ENCODE data around the gene PSTPIP1.
A peak's percentile ranks its signal among the peaks of the same experiment; 100 is the strongest.

PSTPIP1 gene

DNA sequence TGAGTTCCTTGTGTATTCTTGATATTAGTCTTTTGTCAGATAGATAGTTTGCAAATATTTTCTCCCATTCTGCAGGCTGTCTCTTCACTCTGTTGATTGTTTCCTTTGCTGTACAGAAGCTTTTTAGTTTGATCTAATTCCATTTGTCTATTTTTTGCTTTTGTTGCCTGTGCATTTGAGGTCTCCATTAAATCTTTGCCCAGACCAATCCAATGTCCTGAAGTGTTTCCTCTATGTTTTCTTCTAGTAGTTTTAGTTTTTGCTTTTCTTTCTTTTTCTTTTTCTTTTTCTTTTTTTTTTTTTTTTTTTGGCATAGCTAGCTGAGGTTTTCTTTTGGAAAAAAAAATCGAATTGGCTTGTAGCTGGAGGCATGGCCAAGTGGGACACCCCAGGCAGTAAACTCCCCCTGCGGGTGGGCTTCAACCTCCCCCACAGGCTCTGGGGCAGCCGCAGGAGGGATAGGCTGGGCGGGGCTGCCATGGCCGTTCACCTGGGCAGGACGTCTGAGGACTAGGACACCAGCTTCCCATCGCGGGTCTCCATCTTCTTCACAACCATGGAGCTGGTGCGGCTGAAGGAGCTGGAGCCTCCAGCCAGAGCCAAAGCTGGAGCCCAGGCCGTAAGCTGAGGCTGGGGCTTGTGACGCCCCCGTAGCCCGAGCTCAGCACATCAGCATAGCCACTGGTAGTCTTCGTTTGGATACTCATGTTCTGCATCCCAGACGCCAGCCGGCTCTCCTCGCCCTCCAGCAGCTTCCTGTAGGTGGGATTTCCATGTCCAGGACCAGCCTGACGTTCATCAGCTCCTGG is 16.2 kb upstream of the PSTPIP1 start:
- DNase-seq (ENCODE audit: low read depth in 1 of 2, low spot score in 1 of 2) = no peak

DNA sequence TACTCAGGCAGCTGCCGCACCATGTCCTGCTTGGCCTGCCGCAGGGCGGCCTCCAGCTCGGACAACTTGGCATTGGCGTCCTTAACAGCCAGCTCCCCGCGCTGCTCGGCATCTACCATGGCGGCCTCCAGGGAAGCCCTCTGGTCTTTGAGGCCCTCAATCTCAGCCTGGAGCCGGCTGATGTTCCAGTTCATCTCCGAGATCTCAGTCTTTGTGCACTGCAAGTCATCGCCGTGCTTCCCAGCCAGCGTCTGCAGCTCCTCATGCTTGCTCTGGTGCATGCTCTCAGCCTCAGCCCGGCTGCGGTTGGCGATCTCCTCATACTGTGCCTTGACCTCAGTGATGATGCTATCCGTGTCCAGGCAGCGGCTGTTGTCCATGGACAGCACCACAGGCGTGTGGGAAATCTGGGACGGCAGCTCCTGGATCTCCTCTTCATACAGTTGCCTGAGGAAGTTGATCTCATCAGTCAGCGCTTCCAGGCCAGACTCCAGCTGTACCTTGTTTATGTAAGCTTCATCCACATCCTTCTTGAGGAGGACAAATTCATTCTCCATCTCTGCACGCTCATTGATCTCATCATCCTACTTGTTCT is 15.5 kb upstream of the PSTPIP1 start:
- no peak for DNase-seq (ENCODE audit: low read depth in 1 of 2, low spot score in 1 of 2)

DNA sequence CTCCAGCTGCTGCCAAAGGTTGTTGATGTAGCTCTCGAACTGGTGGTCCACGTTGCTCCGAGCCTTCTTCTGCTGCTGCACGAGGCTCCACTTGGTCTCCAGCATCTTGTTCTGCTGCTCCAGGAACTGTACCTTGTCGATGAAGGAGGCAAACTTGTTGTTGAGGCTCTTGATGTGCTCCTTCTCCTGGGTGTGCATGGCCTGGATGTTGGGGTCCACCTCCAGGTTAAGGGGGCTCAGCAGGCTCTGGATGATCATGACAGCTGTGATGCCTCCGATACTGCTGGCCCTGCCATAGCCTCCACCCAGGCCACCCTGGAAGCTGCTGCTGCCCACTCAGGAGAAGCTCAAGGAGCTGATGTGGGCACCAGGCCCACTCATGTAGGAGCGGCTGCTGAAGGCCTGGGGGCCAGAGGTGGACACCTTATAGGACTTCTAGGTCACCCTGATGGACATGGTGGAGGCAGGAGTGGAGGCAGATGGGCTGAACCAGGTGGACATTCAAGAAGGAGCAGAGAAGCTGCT is 14.9 kb upstream of the PSTPIP1 start:
- no peak for DNase-seq (ENCODE audit: low read depth in 1 of 2, low spot score in 1 of 2)

DNA sequence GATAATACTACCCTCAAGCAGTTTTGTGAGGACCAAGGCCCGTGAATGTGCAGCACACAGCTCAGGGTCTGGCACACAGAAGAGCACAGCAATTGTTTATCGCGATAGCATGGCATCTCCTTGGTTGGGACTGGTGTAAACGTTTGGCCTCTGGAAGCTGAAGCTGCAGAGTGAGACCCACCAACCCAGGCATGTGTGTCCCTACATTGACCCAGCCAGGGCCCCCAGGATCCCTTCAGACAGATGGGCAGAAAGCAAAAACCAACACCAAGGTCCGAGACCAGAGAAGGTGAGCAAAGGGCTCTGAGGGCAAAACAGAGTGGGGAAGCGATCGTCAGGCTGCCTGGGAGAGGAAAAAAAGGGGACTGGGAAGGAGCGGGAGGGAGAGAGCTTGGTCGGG is 12.6 kb upstream of the PSTPIP1 start:
- no peak for DNase-seq (ENCODE audit: low read depth in 1 of 2, low spot score in 1 of 2)

DNA sequence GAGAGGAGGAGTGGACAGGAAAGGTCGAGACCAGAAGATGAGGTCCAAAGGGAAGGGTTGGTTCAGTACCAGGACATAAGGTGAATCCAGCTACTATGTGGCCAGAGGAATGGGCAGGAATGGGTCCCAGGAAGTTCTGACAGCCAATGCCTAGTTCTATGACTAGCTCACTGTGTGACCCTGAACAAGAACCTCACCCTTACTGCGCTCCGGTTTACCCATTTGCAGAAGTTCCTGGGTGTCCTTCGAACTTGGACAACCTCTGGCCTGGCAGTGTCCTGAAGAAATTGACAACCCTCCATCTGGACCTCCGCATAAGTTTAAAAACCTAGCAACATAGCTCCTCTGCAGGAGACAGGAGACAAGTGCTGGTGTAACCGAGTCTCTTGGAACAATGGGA is 12.2 kb upstream of the PSTPIP1 start:
- no peak for DNase-seq (ENCODE audit: low read depth in 1 of 2, low spot score in 1 of 2)

DNA sequence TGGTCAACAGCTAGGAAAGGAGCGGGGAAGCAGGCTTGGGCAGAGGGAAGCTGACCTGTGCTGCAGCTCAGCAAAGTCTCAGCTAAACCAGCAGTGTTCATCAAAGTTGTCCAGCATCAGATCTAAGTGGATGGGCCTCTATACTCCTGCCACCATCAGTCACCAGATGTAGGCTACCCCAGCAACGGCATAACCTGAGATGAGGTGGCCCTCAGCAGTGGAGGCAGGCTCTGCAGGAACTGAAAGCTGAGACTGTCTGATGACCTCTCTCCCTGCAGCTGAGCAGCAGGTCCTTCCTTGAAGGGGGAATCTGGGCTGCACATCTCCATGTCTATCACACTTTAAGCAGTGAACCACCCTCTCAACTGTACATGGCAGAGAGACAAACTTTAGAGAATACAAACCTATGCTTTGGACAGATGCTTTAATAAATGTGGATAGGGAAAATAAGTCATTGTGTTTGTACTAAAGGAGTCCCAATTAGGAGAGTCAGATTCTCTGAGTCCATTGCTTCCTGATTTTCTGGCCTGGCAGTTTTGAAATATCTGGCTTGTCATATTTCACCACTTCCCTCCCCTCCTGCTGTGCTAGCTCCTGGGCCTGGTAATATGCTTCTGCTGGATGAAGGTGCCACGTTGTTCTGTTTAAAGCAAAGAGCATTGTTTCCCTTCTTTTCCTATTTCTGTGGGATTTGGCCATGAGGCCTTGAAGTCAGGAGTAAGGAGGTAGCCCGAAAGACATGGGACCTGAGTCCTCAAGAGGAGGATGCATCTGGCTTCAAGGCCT is 11.1 kb upstream of the PSTPIP1 start:
- no peak for DNase-seq (ENCODE audit: low read depth in 1 of 2, low spot score in 1 of 2)

DNA sequence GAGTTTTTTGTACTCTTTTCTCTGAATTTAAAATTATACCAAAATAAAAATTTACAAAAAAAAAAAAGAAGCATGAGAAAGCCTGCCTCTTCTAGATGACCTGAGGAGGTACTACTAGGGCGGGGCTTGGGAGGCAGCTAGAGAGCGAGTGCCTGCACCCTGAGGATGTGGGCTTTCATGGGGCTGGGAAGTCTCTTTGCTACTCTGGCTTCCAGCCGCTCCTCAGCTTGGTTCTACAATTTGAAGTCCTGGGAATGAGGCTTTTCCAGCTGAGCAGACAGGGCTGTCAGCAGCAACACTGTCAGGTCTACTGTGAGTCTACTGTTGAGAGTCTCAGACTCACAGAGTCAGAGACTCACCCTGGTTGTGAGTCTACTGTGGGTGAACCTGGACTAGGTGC is 8.2 kb upstream of the PSTPIP1 start:
- no peak for DNase-seq (ENCODE audit: low read depth in 1 of 2, low spot score in 1 of 2)

DNA sequence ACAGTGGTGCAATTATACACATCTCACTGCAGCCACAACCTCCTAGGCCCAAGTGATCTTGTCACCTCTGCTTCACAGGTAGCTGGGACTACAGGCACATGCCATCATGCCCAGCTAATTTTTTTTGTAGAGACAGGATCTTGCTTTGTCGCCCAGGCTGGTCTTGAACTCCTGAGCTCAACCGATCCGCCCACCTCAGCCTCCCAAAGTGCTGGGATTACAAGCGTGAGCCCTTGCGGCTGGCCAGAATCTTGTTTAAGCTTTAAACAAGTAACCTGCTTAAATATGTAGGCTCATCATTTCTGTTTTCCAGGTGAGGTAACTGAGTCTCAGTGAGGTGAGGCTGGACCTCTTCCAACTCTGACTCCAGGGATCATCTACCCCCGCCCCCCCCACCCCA is 7.7 kb upstream of the PSTPIP1 start:
- DNase-seq (ENCODE audit: low read depth in 1 of 2, low spot score in 1 of 2) = no peak

DNA sequence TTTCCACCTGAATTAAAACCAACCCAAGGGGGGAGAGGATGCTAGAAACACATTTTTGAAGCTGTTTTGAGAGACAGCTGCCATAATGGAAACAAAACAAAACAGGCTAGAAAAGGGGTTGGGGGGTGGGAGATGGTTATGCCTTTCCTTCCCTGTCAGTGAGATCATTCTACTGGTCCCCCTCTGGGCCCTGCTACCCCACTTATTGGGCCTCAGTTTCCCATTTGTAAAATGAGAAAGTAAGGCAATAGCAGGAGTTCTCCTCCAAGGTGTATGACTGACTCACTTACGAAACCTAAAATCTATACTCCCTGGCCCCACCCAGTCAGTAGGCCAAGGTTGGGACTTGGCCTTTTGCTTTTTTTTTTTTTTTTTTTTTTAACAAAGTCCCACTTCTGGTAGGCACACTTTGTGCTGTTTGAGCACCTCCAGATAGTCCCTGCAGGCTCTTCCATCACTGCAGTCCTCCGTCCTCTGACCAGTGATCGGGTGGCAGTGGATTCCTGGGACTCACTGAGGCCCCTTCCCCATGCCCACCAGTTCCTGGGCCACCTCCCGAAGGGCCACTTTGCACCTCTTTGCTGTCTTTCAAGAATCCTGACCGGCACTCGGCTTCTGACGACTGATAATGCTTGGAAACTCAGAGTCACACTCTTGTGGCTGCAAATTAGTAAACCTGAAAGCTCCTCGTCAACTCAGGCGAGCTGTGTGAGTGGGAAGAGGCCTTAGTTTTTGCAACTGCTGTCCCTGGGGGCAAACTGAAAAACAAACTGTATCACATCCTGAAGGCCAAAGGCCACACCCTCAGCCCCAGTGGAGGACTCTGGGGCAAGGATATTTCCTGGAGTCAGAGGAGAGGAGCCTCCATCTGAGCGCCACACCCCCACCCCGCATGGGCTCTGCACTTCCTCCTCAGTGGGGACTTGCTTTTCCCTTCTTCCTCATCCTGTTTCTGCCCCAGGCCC is 6.7 kb upstream of the PSTPIP1 start:
- DNase-seq (ENCODE audit: low read depth in 1 of 2, low spot score in 1 of 2) = no peak

DNA sequence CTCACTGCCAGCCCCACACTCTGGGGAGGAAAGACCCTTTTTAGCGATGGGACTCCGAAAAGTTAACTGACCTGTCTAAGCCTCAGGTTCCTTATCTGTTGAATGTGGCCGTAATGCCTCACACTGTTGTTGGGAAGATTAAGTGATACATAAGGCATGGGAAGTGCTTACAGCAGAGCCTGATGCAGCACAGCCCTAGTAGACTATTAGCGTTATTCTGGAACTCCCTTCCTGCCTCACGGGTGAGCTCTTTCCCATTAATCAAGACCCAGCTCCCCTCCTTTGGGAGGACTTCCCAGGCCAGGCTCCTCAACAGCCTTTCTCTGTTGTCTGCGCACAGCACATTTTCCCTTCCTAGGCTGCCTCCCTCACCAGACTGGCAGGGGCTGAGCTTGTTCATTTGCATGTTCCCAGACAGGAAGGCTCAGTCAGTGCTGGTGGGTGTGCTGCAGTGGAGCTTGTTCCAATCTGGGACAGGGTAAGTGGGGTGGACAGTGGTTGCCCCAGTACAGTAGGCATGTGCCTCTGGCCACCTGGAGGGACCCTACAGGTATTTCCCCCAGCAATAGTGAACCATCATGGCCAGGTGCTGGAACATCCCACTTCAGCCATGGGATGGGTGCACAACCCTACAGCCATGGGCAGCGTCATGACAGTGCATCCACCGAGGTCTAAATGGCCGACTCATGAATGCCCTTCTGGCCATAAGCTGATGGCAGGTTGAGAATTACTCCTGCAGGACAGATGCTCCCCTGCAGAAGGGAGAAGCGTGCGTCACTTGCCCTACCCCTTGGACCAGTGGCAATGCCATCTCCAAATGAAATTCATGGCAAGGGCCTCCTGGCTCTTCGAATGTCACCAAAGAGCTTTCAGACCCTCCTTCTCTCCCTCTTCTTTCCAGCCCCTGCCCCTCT is 5.8 kb upstream of the PSTPIP1 start:
- no peak for DNase-seq (ENCODE audit: low read depth in 1 of 2, low spot score in 1 of 2)

DNA sequence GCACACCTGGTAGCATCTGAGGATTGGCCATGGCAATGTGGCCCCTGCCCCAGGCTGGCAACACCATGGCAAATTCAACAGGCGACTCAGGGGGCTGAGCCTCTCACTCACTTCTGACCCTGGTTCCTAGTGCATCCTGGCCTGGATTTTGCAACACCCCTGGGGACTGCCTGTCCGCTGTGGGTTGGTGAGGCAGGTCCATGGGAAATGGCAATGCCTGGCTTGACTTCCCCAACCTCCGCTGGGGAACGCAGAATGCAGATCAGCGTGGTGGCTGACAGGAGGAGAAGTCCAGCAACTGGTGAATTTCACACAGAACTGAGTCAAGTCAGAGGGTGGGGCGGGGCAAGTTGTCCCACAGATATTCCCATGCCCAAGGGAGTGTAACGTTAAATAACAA is 3.9 kb upstream of the PSTPIP1 start:
- DNase-seq (ENCODE audit: low read depth in 1 of 2, low spot score in 1 of 2) = no peak

DNA sequence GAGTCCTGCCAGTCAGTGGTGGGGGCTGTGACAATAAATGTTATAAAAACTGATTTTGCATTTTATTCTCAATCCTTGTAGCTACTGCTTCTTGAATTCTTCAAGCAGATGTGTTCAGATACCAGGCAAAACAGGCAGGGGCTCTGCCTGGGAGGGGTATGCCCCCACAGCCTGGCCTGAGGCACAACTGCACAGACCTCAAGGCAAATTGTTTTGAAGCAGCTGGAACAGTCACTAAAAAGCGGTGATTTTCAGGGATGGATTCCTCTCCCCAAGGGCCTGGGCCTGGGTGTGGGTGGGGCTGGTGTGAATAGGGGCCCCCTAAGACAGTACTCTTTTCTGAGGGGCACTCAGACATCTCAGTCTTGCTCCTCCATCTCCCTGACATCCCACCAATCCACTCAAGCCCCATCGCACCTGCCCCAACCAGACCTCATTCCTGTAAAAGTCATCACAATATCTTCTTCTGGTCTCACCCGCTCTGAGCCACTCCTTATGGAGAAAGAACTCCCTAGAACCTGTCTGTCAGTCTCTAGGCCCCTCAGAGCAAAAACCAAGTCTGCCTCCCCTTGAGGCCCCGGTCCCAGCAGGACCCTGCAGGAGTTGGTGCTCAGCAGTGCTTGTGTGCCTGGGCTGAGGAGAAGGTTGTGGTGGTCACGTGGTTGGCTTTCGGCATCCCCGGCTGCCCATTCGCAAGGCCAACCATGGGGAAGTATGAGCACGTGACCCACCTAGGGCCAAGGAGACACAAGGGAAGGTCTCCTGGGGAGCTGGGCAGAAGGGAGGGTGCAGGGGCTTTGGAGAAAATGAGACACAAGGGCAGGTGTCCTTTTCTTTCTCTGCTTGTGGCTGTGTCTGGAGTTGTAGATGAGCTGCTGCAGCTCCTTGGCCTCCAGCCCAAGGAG is 2.9 kb upstream of the PSTPIP1 start:
- no peak for DNase-seq (ENCODE audit: low read depth in 1 of 2, low spot score in 1 of 2)

DNA sequence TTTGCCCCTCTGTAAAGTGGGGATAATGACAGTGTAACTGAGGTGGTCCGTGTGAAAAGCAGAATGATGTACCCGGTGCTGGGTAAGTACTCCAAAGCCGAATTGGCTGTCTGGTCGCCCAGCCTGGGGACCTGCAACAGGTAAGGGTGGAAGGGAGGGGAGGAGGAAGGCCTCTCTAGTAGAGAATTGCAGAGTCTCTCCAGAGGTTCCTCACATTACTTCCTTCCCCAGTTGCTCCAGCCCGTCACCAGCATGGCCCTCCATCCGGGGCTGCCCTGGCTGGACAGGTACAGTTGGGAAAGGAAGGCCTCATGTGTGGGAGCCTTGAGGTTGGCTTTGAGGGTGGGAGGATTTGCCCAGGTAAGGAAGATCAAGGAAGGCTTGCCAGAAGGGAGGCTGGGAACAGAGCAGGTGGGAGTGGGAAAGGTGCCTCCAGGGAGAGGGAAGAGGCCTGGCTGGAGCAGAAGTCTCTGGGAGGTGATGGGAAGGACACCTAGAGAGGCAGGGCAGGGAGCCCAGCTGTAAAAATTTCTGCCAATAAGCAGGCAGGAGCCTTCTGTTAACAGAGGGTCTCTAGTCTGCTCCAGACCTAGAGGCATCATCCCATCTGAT is 1.7 kb upstream of the PSTPIP1 start:
- no peak for DNase-seq (ENCODE audit: low read depth in 1 of 2, low spot score in 1 of 2)

DNA sequence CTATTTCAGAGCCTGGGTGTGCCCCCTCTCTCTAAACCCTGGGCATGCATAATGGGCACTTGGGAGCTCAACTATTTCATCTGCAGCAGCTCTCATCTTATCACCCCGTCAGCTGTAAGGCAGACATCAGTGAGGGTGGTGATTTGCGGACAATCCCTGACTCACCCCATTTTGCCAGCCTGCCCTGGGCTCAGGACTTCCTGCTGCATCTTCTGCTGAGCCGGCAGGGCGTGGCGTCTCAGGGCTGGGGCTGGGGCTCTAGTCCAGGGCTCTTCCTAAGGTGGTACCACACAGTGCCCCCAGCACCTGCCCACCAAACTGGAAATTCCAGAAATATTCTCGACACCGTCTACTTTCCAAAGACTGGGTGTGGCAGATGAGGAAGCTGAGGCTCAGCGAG is 925 bp upstream of the PSTPIP1 start:
- DNase-seq (ENCODE audit: low read depth in 1 of 2, low spot score in 1 of 2) = peak; percentile 32 to 34

DNA sequence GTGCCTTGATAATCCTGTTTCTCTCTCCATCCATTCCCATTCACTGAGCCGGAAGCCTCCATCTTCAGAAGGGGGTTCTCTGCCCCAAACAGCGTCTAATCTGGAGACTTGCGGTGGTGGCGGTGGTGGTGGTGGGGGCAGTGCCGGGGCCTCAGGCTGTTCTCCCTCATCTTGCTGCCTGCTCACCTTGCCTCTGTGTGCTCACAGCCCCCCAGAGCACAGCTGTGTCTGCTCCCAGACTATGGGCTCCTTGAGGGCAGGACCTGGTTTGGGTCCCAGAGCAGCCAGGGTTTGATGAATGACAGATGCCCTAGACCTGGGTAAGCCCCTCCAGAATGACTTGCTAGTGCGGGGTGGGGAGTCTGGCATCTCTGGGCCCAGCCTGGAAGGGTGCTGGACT is 430 bp upstream of the PSTPIP1 start:
- no peak for DNase-seq (ENCODE audit: low read depth in 1 of 2, low spot score in 1 of 2)

DNA sequence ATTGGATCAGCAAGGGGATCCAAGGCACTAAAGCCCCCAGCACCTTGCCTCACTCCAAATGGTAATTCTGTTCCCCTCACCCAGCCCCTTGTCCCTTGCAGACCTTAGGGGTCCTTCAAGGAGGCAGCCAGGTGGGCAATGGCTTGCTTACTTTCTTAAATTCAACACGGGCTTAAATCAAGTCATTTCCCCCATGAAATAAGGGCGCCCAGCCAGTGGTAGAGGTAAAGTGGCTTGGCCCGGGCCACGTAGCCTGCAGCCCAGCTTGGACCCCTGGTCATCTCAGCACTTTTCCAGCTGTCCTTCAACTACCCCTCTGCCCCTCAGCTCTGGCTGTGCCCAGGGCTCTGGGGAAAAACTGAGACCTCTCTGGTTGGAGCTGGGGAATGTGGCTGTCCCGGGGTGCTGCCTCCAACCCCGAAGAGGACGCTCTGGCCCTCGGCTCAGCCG is 1.2 kb downstream of the PSTPIP1 start:
- DNase-seq (ENCODE audit: low read depth in 1 of 2, low spot score in 1 of 2) = no peak

DNA sequence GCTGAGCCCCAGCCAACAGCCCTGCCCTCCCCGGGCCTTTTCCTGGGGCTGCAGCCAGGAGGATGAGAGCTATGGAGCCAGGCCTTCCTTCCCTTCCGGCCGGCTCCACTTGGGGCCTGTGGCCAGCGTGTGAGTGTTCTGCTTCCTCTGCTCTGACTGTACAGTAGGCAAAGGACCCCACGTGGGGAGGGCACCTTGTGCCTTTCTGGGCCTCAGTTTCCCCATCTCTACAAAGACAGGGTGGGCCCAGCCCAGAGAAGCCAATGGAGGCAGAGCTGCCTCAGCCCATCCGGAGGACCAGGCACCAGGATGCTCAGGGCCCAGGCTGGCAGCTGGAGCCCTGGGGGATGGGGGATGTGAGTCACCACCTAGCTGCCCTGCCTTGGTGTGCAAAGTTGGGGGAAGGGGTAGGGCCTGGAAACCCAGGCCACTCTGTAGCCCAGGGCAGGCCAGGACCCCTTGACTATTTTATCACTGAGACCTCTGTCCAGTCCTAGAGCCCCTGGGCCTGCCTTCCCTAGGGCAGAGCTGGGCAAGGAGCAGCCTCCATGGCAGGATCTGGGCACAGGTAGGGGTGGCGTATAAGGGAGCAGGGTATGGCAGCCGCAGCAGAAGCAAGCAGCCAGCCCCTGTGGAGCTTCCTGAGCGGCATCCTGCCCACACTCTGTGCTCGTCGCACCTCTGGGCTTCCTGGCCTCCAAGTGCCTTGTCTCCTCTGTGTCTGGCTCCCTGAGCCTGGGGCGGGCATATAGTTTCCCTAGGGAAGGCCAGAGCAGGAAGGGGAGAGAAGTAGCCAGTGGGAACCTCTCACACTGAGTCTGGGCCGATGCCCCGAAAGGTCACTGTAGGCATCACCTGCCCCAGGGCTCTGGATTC is 1.8 kb downstream of the PSTPIP1 start:
- DNase-seq (ENCODE audit: low read depth in 1 of 2, low spot score in 1 of 2) = peak in 1 of 2 donors; percentile 47

Measured in stimulated activated CD4-positive, alpha-beta T cell treated with anti-CD3 and anti-CD28 coated beads, Interleukin-15, amount 100 ng/mL, for 1 hour (primary cell).